ENCODE results near the gene ZNF654.

DNA sequence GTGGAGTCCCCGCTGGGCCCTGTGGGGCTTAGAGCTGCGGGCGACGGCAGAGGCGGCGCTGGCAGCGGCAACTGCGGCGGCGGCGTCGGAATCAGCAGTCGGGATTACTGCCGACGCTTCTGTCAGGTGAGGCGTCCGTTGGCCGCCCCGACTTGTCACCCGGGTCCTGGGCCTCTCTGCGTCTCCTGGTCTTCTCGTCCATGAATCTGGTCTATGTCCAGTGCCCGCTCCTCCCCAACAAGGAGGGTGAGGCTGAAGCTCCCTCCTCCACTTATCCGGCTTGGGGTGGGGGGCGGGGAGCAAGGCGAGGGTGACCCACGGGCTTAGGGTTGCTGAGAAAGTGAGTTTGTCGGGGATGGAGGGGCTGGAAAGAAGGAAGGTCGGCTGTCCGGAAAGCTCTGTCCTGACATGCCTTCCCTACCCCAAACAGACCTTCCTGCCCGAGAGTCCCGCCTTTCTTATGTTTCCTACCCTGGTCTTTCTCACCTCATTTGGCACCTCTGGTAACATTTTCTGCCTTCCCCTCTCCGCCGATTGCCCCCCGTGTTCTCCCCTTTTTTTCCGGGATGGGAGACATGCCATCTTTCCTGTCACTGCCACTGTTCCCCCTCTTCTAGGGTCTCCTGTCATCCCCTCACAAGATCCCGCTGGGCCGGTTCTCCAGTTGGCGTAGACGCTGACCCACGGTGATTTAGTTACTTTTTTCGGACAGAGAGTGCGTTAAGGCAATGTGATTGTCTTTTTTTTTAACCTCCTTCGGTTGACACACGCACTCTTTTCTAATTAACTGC lies 520 bp downstream of the ZNF654 start:
- TF ChIP-seq CTCF (IDR thresholded peaks at IDR 0.05) (no peak), EP300 (IDR thresholded peaks at IDR 0.05) (no peak), POLR2A (IDR thresholded peaks at IDR 0.05) (no peak)
